T-cell (primary cell): Measurements from ENCODE around the gene DAPK2. TPM values are rescaled to one million over a fixed set of nuclear protein-coding genes. Genes with fewer than 3 reads are reported as not detected.

Source experiments
- ATAC-seq, 4 experiments: fragments of 200-7000 bp in 3 of 4; fragments of 150-1000 bp in 1 of 4; cut with Tn5 transposase; replicated peaks in 1 of 4; 1 replicate in 3 of 4; 2 replicates in 1 of 4; pipeline ENCODE4 v1.10.0; 2021; ENCODE audit warnings: moderate library complexity in 3 of 4, mild to moderate bottlenecking in 2 of 4, moderate number of reproducible peaks in 1 of 4
- CTCF ChIA-PET, 2 donors: fragments of 300-600 bp; sonication (Branson Sonifier 250); formaldehyde crosslinking; loops; one replicate each; lab custom pipeline; 2022; ENCODE audit warnings: antibody characterized with exemption in 2 of 2; lab: Charles Lee
- POLR2A ChIA-PET, 2 donors: fragments of 300-600 bp; sonication (Branson Sonifier 250); formaldehyde crosslinking; loops; one replicate each; lab custom pipeline; 2022; ENCODE audit warnings: antibody characterized with exemption in 2 of 2; lab: Charles Lee
- DNase-seq, 35 experiments: peaks; one replicate each; pipeline versions ENCODE4 v3.0.0 to v3.0.0-alpha.2; 2013 to 2023
- H3K27ac ChIP-seq: one replicate; pipeline ENCODE4 v1.5.1; 2013; ENCODE audit warnings: low read length
- H3K27me3 ChIP-seq, 2 experiments: replicated peaks in 1 of 2; 1 replicate in 1 of 2; 2 replicates in 1 of 2; pipeline versions ENCODE4 v1.6.1 to v1.7.0; 2013; ENCODE audit warnings: low read length in 1 of 2, mixed read lengths in 1 of 2; ENCODE audit not compliant: control insufficient read depth in 2 of 2, insufficient read depth in 2 of 2; ENCODE audit errors: extremely low read depth in 1 of 2
- H3K36me3 ChIP-seq, 2 donors: 1 replicate in 1 of 2; 2 replicates in 1 of 2; pipeline versions ENCODE4 v1.6.1 to v1.7.0; 2013; ENCODE audit warnings: low read length in 1 of 2; ENCODE audit not compliant: control insufficient read depth in 2 of 2, insufficient read depth in 1 of 2; ENCODE audit errors: extremely low read depth in 1 of 2
- H3K4me1 ChIP-seq, 2 experiments: 1 replicate in 1 of 2; 2 replicates in 1 of 2; pipeline versions ENCODE4 v1.6.1 to v1.7.0; 2013; ENCODE audit warnings: low read length in 2 of 2, mixed read lengths in 1 of 2; ENCODE audit not compliant: insufficient read depth in 2 of 2, control insufficient read depth in 1 of 2; ENCODE audit errors: extremely low read depth in 1 of 2
- H3K4me3 ChIP-seq, 2 donors: 1 replicate in 1 of 2; 2 replicates in 1 of 2; pipeline versions ENCODE4 v1.5.1 to v1.7.0; 2013; ENCODE audit warnings: mild to moderate bottlenecking in 2 of 2, low read length in 1 of 2, moderate library complexity in 1 of 2; ENCODE audit not compliant: control insufficient read depth in 1 of 2; ENCODE audit errors: extremely low read depth in 1 of 2
- H3K9me3 ChIP-seq: 2 replicates; pipeline ENCODE4 v1.7.0; 2013
- H3K27ac Mint-ChIP-seq, 2 donors: one replicate each; pipeline ENCODE4 v1.8.0; 2020 to 2021; ENCODE audit warnings: mild to moderate bottlenecking in 2 of 2, mixed read lengths in 2 of 2
- H3K27me3 Mint-ChIP-seq, 2 donors: one replicate each; pipeline ENCODE4 v1.8.0; 2021 to 2022; ENCODE audit warnings: mixed read lengths in 2 of 2
- H3K36me3 Mint-ChIP-seq: one replicate; pipeline ENCODE4 v1.8.0; 2021; ENCODE audit warnings: mixed read lengths
- H3K4me1 Mint-ChIP-seq, 3 donors: one replicate each; pipeline ENCODE4 v1.8.0; 2020 to 2022; ENCODE audit warnings: mixed read lengths in 3 of 3, mild to moderate bottlenecking in 1 of 3
- H3K4me3 Mint-ChIP-seq, 3 donors: one replicate each; pipeline ENCODE4 v1.8.0; 2020 to 2022; ENCODE audit warnings: mild to moderate bottlenecking in 3 of 3, mixed read lengths in 3 of 3, moderate library complexity in 3 of 3
- H3K9me3 Mint-ChIP-seq, 3 donors: one replicate each; pipeline ENCODE4 v1.8.0; 2020 to 2022; ENCODE audit warnings: mixed read lengths in 3 of 3
- WGBS: methylation state at CpG from one replicate; pipeline ENCODE4 v1.1.5; 2013; ENCODE audit warnings: missing lambda C conversion rate; ENCODE audit not compliant: insufficient coverage; 5-methylcytosine and 5-hydroxymethylcytosine counted together
- total RNA-seq, 35 experiments: library from RNA in 6 of 35; stranded (reverse) in 6 of 35; fragments of 120-200 nt in 1 of 35; gene quantifications; one replicate each; pipeline versions ENCODE4 v1.2.1 to v1.2.4 and lab custom pipeline; 2013 to 2026

Gene DAPK2
- total RNA-seq, 5 donors from 2014 or later (not counting 1 experiment from before 2014, with no cell fraction given), result 0.78 to 23.5 (median 6.1) TPM

DNA sequence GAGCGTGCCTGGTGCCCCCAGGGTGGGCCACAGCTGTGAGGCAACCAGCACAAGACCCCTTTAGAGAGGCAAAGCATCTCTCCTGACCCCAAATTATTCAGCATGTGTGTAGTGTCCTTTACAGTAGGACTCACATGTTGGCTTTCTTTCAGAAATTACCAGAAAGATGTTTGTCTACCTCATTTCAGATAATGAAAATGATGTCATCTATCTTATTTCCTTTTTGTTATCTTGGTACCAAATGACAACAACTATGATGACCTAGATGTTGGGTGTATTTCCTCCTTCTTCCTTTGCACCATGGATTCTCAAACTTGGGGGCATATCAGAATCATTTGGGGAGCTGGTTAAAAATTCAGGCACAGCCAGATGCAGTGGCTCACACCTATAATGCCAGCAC lies 50.5 kb downstream of the DAPK2 start:
- Mint-ChIP-seq H3K36me3 (peaks cover 3% of the 10 kb centered on the region), H3K27ac (peak overlapping the region in 1 of 2 donors; percentile 2), H3K4me1 (peaks cover 14 to 61% (median 16%) of the 10 kb centered on the region in 3 donors), H3K27me3 (no peaks in the 10 kb centered on the region), H3K9me3 (no peaks in the 10 kb centered on the region), H3K4me3 (no peak overlapping the region)
- no peak overlapping the region for H3K4me3 ChIP-seq
- WGBS, result no CpG with 5 or more reads among the region's 1 CpG
- peaks cover 5 to 17% of the 10 kb centered on the region in 2 experiments for H3K4me1 ChIP-seq
- ChIA-PET POLR2A (no interaction called here), CTCF (no interaction called here)
- peaks cover 0 to 3% of the 10 kb centered on the region in 2 experiments for H3K27me3 ChIP-seq
- ATAC-seq, result no peak
- no peak for DNase-seq
- no peak overlapping the region for H3K27ac ChIP-seq
- peaks cover 0 to 2% of the 10 kb centered on the region in 2 donors for H3K36me3 ChIP-seq
- H3K9me3 ChIP-seq, result no peaks in the 10 kb centered on the region

DNA sequence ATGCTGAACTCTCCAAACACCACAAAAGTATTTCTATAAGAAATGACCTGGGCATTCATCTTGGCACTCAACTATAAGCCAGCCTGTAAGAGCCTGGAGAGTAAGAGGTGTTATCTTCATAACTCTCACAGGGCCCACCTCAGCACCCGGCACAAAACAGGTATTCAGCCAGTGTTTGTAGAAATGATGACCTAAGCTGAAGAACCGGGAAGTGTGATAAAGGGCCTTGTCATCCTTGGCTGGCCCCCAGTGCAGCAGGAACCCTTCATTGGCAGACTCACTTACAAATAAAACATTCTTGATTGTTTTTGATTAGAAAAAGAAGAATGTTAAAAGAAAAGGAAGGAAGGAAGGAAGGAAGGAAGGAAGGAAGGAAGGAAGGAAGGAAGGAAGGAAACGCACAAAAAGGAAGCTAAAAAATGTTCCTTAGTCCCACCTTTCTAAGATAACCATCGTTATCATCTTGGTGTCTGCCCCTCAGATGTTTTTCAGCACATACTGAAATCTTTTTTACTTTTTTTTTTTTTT lies 52.1 kb downstream of the DAPK2 start:
- Mint-ChIP-seq H3K36me3 (no peaks in the 10 kb centered on the region), H3K27me3 (no peaks in the 10 kb centered on the region), H3K4me3 (no peak overlapping the region), H3K9me3 (no peaks in the 10 kb centered on the region), H3K4me1 (peaks cover 10 to 49% (median 14%) of the 10 kb centered on the region in 3 donors), H3K27ac (peak overlapping the region in 1 of 2 donors; percentile 25)
- ChIA-PET POLR2A (interaction anchor here (0.5 to 0.7 kb wide), 3 partner anchors 10 to 1181 kb away, joined by 3 to 6 read pairs (median 5); no protein-coding TSS in a partner anchor), CTCF (interaction anchor here in 1 of 2 donors (0.7 to 1.5 kb wide), 2 partner anchors 16 to 52 kb away, joined by 4 read pairs; partner anchors contain the start of gene DAPK2)
- no CpG with 5 or more reads among the region's 4 CpGs for WGBS
- ATAC-seq, result no peak
- H3K4me1 ChIP-seq, result peaks cover 5 to 17% of the 10 kb centered on the region in 2 experiments
- H3K36me3 ChIP-seq, result peaks cover 0 to 2% of the 10 kb centered on the region in 2 donors
- no peak overlapping the region for H3K4me3 ChIP-seq
- no peaks in the 10 kb centered on the region for H3K9me3 ChIP-seq
- H3K27ac ChIP-seq, result no peak overlapping the region
- DNase-seq, result no peak
- H3K27me3 ChIP-seq, result peaks cover 0 to 3% of the 10 kb centered on the region in 2 experiments

DNA sequence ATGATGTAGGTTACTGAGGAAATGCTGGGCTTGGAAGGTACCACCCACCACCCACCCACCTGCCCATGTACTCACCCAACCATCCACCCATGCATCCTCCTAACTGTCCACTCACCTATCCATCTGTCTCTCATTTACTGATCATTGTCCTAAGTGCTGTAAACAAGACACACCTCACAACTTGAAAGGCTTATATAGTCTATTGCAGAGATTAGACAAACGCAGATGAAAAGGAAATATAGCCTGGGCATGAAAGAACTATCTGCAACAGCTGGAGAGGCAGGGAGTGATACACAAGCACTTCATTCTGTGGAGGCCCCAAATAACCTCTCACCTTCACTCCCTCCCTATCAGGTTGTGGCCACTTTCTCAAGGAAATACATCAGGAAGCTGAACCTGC lies 54.0 kb downstream of the DAPK2 start:
- no peak overlapping the region for H3K27ac ChIP-seq
- Mint-ChIP-seq H3K27ac (peak overlapping the region in 1 of 2 donors; percentile 39), H3K36me3 (no peaks in the 10 kb centered on the region), H3K4me1 (peaks cover 4 to 39% (median 14%) of the 10 kb centered on the region in 3 donors), H3K9me3 (no peaks in the 10 kb centered on the region), H3K4me3 (no peak overlapping the region), H3K27me3 (no peaks in the 10 kb centered on the region)
- DNase-seq (no peak), ATAC-seq (no peak)
- H3K9me3 ChIP-seq, result no peaks in the 10 kb centered on the region
- H3K4me1 ChIP-seq, result peaks cover 0 to 5% of the 10 kb centered on the region in 2 experiments
- ChIA-PET POLR2A (no interaction called here), CTCF (no interaction called here)
- H3K36me3 ChIP-seq, result no peaks in the 10 kb centered on the region
- WGBS, result no CpG with 5 or more reads among the region's 1 CpG
- no peak overlapping the region for H3K4me3 ChIP-seq
- H3K27me3 ChIP-seq, result no peaks in the 10 kb centered on the region

DNA sequence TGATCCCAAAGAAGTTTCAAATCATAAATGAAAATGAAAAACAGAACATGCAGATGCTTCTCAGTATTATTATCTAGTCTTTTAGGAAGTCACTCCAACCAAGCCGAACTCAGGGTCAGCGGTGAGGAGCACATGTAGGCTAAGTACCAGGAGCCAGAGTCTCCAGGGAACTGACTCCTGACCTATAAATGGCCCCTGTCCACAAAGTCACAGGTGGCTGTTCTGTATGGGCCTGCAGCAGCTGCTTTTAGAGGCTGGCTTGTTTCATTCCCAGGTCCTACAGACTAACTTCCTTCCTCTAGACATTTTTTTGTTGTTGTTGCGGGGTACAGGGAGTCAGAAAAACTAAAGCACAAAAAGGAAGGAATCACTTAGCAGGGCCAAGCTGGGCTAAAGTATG lies 54.6 kb downstream of the DAPK2 start:
- Mint-ChIP-seq H3K4me1 (peaks cover 4 to 41% (median 14%) of the 10 kb centered on the region in 3 donors), H3K9me3 (no peaks in the 10 kb centered on the region), H3K36me3 (no peaks in the 10 kb centered on the region), H3K27ac (peak overlapping the region in 1 of 2 donors; percentile 20), H3K27me3 (no peaks in the 10 kb centered on the region), H3K4me3 (no peak overlapping the region)
- ATAC-seq (no peak), DNase-seq (no peak)
- WGBS, result 90% methylated on average over 2 of the region's 3 CpGs
- Histone ChIP-seq H3K9me3 (no peaks in the 10 kb centered on the region), H3K36me3 (no peaks in the 10 kb centered on the region), H3K27me3 (no peaks in the 10 kb centered on the region), H3K27ac (no peak overlapping the region), H3K4me3 (no peak overlapping the region), H3K4me1 (peaks cover 0 to 5% of the 10 kb centered on the region in 2 experiments)
- ChIA-PET CTCF (interaction anchor here in 1 of 2 donors (0.6 kb wide), 1 partner anchor 297 kb away, joined by 6 read pairs; no protein-coding TSS in a partner anchor), POLR2A (no interaction called here)

DNA sequence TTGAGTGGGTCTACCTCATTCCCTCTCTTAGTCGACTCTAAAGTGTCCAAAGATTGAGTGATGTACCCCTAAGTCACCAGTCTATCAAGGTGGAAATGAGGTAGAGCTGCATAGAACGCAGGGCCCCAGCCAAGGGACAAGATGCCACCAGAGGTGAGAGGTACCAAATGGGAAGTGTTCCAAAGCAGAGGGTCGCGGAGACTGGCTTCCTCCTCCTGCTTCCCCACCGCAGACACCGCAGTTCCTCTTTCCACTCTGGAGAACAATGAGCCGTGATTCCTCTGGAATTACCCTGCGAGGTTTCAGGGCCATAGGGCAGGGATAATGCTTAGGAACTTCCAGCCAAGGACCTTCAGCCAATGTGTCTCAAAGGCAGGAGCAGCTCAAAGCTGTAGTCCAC lies 55.8 kb downstream of the DAPK2 start:
- Histone ChIP-seq H3K4me3 (no peak overlapping the region), H3K9me3 (no peaks in the 10 kb centered on the region), H3K27me3 (no peaks in the 10 kb centered on the region), H3K4me1 (peaks cover 0 to 5% of the 10 kb centered on the region in 2 experiments), H3K27ac (no peak overlapping the region), H3K36me3 (no peaks in the 10 kb centered on the region)
- no peaks in the 10 kb centered on the region for H3K9me3 Mint-ChIP-seq
- DNase-seq (no peak), ATAC-seq (no peak)
- H3K36me3 Mint-ChIP-seq, result no peaks in the 10 kb centered on the region
- no peaks in the 10 kb centered on the region for H3K27me3 Mint-ChIP-seq
- ChIA-PET POLR2A (no interaction called here), CTCF (no interaction called here)
- no peak overlapping the region for H3K27ac Mint-ChIP-seq
- peaks cover 4 to 36% (median 14%) of the 10 kb centered on the region in 3 donors for H3K4me1 Mint-ChIP-seq
- 71% methylated on average over 6 of the region's 8 CpGs for WGBS
- no peak overlapping the region for H3K4me3 Mint-ChIP-seq

DNA sequence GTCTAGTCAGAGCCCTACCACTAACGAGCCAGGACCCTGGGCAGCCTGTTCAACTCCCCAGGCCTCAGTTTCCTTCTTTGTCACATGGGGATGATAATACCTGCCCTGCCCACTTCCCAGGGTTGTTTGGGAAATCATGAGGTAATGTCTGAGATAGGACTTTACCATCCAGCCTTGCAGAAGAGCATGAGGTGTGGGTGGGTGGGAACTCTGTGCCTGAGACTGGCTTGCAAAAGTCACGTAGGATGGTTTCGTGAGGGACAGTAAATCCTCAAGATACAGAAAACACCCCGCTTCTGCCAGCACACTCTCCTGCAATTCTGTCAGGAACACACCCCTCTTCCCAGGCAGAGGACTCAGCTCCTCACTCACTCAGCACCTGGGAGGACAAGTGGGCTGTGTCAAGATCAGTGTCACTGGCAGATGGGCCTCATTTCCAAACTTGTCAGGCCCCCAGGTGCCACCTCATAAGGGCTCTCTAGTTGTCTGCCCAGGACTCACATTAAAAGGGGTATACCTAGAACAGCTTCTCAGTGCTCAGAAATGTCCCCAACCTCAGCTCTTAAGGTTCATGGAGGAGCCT lies 58.4 kb downstream of the DAPK2 start:
- no peak for ATAC-seq
- H3K27me3 Mint-ChIP-seq, result no peaks in the 10 kb centered on the region
- peaks cover 0 to 5% of the 10 kb centered on the region in 2 experiments for H3K4me1 ChIP-seq

More for the DNA sequence above, 58.4 kb downstream of the DAPK2 start:
- H3K36me3 ChIP-seq, result no peaks in the 10 kb centered on the region
- ChIA-PET CTCF (interaction anchor here in 1 of 2 donors (1.1 kb wide), 1 partner anchor 23 kb away, joined by 4 read pairs; no protein-coding TSS in a partner anchor), POLR2A (no interaction called here)
- no peak for DNase-seq
- Mint-ChIP-seq H3K36me3 (peaks cover 3% of the 10 kb centered on the region), H3K4me3 (no peak overlapping the region), H3K9me3 (no peaks in the 10 kb centered on the region), H3K4me1 (peaks cover 7 to 28% (median 8%) of the 10 kb centered on the region in 3 donors), H3K27ac (no peak overlapping the region)
- H3K27ac ChIP-seq, result no peak overlapping the region
- H3K27me3 ChIP-seq, result no peaks in the 10 kb centered on the region
- no peak overlapping the region for H3K4me3 ChIP-seq
- 100% methylated on average over 1 of the region's 4 CpGs for WGBS
- H3K9me3 ChIP-seq, result no peaks in the 10 kb centered on the region
